ENCODE data around the gene PPP2R5A.
"Not testable (repeated sequence)": the region's sequence is repeated elsewhere in the genome, so short reads cannot be mapped to it uniquely, and the experiment has no call there.

DNA sequence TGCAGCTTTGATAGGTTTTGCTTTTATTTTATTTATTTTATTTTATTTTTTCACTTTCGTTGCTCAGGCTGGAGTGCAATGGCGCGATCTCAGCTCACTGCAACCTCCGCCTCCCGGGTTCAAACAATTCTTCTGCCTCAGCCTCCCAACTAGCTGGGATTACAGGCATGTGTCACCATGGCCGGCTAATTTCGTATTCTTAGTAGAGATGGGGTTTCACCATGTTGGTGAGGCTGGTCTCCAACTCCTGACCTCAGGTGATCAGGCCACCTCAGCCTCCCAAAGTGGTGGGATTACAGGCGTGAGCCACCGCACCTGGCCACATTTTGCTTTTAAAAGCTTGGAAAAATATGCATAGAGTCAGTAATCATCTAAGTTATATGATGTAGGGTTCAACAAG, 2.8 kb downstream of the PPP2R5A start:
- not testable (repeated sequence) for TF ChIP-seq TCF7L2 (IDR thresholded peaks at IDR 0.05; ENCODE audit: borderline replicate concordance, low read depth, low read length); ZNF394 (tag by site-specific recombination; IDR thresholded peaks at IDR 0.05; ENCODE audit: borderline replicate concordance); ZNF785 (tag by site-specific recombination; IDR thresholded peaks at IDR 0.05); ZNF660 (tag by site-specific recombination; IDR thresholded peaks at IDR 0.05); ZNF184 (tag by site-specific recombination; IDR thresholded peaks at IDR 0.05)
- TF ChIP-seq, protein P1, sequence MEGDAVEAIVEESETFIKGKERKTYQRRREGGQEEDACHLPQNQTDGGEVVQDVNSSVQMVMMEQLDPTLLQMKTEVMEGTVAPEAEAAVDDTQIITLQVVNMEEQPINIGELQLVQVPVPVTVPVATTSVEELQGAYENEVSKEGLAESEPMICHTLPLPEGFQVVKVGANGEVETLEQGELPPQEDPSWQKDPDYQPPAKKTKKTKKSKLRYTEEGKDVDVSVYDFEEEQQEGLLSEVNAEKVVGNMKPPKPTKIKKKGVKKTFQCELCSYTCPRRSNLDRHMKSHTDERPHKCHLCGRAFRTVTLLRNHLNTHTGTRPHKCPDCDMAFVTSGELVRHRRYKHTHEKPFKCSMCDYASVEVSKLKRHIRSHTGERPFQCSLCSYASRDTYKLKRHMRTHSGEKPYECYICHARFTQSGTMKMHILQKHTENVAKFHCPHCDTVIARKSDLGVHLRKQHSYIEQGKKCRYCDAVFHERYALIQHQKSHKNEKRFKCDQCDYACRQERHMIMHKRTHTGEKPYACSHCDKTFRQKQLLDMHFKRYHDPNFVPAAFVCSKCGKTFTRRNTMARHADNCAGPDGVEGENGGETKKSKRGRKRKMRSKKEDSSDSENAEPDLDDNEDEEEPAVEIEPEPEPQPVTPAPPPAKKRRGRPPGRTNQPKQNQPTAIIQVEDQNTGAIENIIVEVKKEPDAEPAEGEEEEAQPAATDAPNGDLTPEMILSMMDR (tag by site-specific recombination; IDR thresholded peaks at IDR 0.05) = not testable (repeated sequence)

Data from HEK293 (cell line).